ENCODE data around the gene GRK5.

The GRK5 gene

DNA sequence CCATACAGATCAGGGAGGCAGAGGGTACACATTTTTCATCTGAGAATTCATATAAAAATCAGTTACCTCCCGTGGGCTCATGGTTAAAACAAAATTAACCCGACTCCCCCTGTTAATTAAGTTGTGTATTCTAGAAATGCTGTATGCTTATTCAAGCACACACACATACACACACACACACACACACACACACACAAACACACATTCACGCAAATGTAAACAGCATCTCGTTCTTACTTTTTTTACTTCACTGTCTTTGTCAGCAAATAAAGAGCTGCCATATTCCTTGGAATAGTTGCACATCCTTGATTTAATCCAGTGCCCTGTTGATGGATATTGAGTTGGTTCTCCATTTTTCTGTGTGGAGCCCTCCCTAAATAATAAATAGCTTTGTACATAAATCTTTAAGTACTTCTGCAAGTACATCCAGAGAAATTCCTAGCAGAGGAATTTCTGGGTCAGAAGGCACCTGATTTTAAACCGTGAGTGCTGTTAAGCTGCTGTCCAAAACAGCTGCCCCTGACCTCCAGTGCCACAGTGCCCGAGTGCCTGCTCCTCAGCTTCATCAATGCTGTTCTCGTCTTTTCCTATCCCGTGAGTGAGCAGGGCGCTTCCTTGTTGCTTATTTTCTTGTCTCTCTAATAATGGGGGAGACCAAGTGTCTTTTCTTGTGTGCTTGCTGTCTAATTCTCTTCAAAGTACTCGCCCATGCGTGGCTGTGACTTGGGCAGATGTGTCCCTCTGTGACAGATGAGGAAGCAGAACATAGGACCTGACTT is 217.9 kb downstream of the GRK5 start:
- CTCF ChIA-PET: interaction anchor here (0.9 to 22.5 kb wide), 5 partner anchors 9 to 221 kb away, joined by 3 to 354 read pairs (median 8); partner anchors contain the start of gene GRK5
- POLR2A ChIA-PET: no interaction called here

DNA sequence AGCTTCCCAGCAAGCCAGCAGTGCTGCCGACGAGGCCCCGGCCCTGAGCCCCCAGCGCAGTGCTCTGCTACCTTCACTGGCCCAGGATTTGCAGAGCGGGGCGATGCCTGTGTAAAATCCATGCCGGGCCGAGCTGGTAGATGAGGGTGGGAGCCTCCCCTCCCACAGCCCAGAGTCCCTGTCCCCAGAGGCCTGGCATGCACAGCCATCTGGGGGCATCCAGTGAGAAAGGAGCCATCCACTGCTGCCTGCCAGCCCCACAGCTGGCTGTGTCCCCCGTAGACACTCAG is 218.5 kb downstream of the GRK5 start:
- TF ChIP-seq, protein P1, sequence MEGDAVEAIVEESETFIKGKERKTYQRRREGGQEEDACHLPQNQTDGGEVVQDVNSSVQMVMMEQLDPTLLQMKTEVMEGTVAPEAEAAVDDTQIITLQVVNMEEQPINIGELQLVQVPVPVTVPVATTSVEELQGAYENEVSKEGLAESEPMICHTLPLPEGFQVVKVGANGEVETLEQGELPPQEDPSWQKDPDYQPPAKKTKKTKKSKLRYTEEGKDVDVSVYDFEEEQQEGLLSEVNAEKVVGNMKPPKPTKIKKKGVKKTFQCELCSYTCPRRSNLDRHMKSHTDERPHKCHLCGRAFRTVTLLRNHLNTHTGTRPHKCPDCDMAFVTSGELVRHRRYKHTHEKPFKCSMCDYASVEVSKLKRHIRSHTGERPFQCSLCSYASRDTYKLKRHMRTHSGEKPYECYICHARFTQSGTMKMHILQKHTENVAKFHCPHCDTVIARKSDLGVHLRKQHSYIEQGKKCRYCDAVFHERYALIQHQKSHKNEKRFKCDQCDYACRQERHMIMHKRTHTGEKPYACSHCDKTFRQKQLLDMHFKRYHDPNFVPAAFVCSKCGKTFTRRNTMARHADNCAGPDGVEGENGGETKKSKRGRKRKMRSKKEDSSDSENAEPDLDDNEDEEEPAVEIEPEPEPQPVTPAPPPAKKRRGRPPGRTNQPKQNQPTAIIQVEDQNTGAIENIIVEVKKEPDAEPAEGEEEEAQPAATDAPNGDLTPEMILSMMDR (IDR thresholded peaks at IDR 0.05; ENCODE audit: insufficient read depth, low read length, missing control alignments): no peak
- ChIA-PET CTCF (interaction anchor here (1.0 to 22.5 kb wide), 3 partner anchors 10 to 222 kb away, joined by 3 to 354 read pairs (median 8); partner anchors contain the start of gene GRK5), POLR2A (no interaction called here)
- H3K4me3 ChIP-seq (ENCODE audit: low read depth, low read length): no peak overlapping the region
- no peak for DNase-seq (ENCODE audit: low read depth, low spot score)

More for the DNA sequence above, 217.9 kb downstream of the GRK5 start:
- TF ChIP-seq, protein P1 (IDR thresholded peaks at IDR 0.05; ENCODE audit: insufficient read depth, low read length, missing control alignments): no peak
- DNase-seq (ENCODE audit: low read depth, low spot score): no peak
- no peak overlapping the region for H3K4me3 ChIP-seq (ENCODE audit: low read depth, low read length)

DNA sequence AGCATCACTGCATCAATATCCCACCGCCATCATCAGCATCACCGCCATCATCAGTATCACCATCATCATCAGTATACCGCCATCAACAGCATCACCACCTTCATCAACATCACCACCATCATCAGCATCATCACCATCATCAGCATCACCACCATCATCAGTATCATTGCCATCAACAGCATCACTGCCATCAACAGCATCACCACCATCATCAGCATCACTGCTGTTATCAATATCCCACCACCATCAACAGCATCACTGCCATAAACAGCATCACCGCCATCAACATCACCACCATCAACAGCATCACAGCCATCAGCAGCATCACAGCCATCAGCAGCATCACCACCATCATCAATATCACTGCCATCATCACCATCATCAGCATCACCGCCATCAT is 219.3 kb downstream of the GRK5 start:
- no peak overlapping the region for H3K4me3 ChIP-seq (ENCODE audit: low read depth, low read length)
- TF ChIP-seq, protein P1 (IDR thresholded peaks at IDR 0.05; ENCODE audit: insufficient read depth, low read length, missing control alignments): no peak
- CTCF ChIA-PET: interaction anchor here (1.0 to 22.5 kb wide), 2 partner anchors 117 to 223 kb away, joined by 3 to 354 read pairs; partner anchors contain the start of gene GRK5
- POLR2A ChIA-PET: no interaction called here
- no peak for DNase-seq (ENCODE audit: low read depth, low spot score)

DNA sequence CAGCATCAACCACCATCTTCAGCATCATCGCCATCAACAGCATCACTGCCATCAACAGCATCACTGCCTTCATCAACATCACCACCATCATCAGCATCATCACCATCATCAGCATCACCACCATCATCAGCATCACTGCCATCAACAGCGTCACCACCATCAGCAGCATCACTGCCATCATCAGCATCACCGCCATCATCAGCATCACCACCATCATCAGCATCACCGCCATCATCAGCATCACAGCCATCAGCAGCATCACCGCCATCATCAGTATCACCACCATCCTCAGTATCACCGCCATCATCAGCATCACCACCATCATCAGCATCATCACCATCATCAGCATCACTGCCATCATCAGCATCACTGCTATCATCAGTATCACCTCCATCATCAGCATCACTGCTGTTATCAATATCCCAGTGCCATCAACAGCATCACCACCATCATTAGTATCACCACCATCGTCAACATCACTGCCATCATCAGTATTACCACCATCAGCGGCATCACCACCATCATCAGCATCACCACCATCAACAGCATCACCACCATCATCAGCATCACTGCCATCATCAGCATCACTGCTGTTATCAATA is 220.0 kb downstream of the GRK5 start:
- CTCF ChIA-PET: interaction anchor here (1.3 to 8.1 kb wide), 3 partner anchors 11 to 16 kb away, joined by 3 to 75 read pairs (median 9); no protein-coding TSS in a partner anchor
- TF ChIP-seq, protein P1 (IDR thresholded peaks at IDR 0.05; ENCODE audit: insufficient read depth, low read length, missing control alignments): no peak
- POLR2A ChIA-PET: no interaction called here
- no peak for DNase-seq (ENCODE audit: low read depth, low spot score)
- no peak overlapping the region for H3K4me3 ChIP-seq (ENCODE audit: low read depth, low read length)

DNA sequence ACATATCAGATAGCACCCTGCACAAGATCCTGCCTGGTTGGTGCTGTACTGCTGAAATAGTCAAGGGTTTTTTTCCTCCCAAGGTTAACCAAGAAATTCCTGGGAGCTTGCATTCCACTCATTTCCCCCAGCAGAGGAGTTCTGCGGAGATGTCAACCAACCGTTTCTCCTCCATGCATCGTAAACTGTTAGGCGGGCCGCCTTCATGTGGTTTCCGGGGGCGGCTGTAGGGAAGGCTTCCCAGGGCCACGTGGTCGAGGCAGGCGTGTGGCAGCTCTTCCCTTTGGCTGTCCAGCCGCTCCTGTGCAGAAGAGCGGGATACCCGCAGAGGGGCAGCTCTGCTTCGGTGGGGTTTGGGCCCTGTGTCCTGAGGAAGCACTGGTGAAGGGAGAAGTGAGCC is 221.4 kb downstream of the GRK5 start:
- ChIA-PET POLR2A (interaction anchor here (1.4 kb wide), 1 partner anchor 27 kb away, joined by 4 read pairs; no protein-coding TSS in a partner anchor), CTCF (interaction anchor here (1.2 to 8.1 kb wide), 8 partner anchors 10 to 231 kb away, joined by 3 to 75 read pairs (median 8); no protein-coding TSS in a partner anchor)
- TF ChIP-seq, protein P1 (IDR thresholded peaks at IDR 0.05; ENCODE audit: insufficient read depth, low read length, missing control alignments): peak; percentile 25
- H3K4me3 ChIP-seq (ENCODE audit: low read depth, low read length): no peak overlapping the region
- peak; percentile 46 for DNase-seq (ENCODE audit: low read depth, low spot score)

DNA sequence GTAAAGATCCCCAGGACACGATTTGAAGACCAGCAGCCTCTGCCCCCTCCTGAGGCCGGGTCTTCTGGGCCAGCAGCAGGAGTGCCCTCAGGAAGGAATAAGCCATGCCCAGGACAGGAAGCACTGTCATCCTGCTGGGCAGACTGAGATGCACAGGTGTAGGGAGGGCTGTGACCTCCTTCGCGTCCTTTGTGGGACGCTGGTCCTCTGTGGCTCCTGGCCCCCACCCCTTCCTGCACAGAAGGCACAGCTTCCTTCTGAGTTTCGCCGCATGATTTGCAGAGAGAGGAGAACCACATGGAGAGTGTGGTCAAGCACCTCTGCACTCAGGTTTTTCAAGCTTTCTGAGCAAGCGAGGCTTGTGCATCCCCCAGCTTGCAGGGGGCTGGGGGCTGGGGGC is 222.4 kb downstream of the GRK5 start:
- TF ChIP-seq, protein P1 (IDR thresholded peaks at IDR 0.05; ENCODE audit: insufficient read depth, low read length, missing control alignments): no peak
- CTCF ChIA-PET: interaction anchor here (1.6 to 8.1 kb wide), 5 partner anchors 11 to 231 kb away, joined by 4 to 75 read pairs (median 10); no protein-coding TSS in a partner anchor
- no peak overlapping the region for H3K4me3 ChIP-seq (ENCODE audit: low read depth, low read length)
- POLR2A ChIA-PET: interaction anchor here (1.4 kb wide), 1 partner anchor 28 kb away, joined by 4 read pairs; no protein-coding TSS in a partner anchor
- no peak for DNase-seq (ENCODE audit: low read depth, low spot score)
